ENCODE data around the gene ABCD4. TPM values are rescaled to one million over a fixed set of nuclear protein-coding genes. Genes with fewer than 3 reads are reported as not detected.

ABCD4 gene
- total and polyA plus RNA-seq, 2 of the 4 experiments (the other 2 are of a cell fraction) = 12.2 to 20.4 TPM

GRCh38 chr14:74242780-74243042 is 60.0 kb downstream of the ABCD4 start:
- Histone ChIP-seq H4K8ac (ENCODE audit: low read depth in 2 of 2, low read length in 2 of 2) (no peak overlapping the region), H2AK9ac (replicated peaks; ENCODE audit: low read depth, low read length, poor library complexity) (no peak overlapping the region), H3K27ac (ENCODE audit: insufficient read depth, low read length) (no peak overlapping the region), H3K9me3 (ENCODE audit: control insufficient read depth, insufficient read depth, low read length) (peaks cover 8% of the 10 kb centered on the region; the same call in 1 of the 2 replicates), H2BK5ac (ENCODE audit: low read depth, low read length, poor library complexity, severe bottlenecking) (no peak overlapping the region), H3K4me1 (ENCODE audit: control insufficient read depth, insufficient read depth, low read length) (no peaks in the 10 kb centered on the region), H2AK5ac (ENCODE audit: low read depth, low read length) (no peak overlapping the region), H4K91ac (ENCODE audit: insufficient read depth, low read depth, low read length) (no peak overlapping the region), H3K4ac (ENCODE audit: low read depth, low read length) (no peak overlapping the region), H3K9ac (ENCODE audit: low read depth, low read length) (no peak overlapping the region), H2BK120ac (ENCODE audit: low read depth, low read length) (no peak overlapping the region), H3K79me1 (ENCODE audit: low read depth in 1 of 2, low read length in 2 of 2) (no peaks in the 10 kb centered on the region), H3K18ac (ENCODE audit: low read depth, low read length) (no peak overlapping the region), H3K56ac (ENCODE audit: extremely low read depth, insufficient read depth, low read length) (no peak overlapping the region), H4K20me1 (ENCODE audit: insufficient read depth, low read length) (peaks cover 28% of the 10 kb centered on the region), H2BK20ac (ENCODE audit: low read depth, low read length) (no peak overlapping the region), H3K9me1 (ENCODE audit: insufficient read depth, low read length) (no peaks in the 10 kb centered on the region), H3K4me2 (ENCODE audit: low read depth, low read length) (no peak overlapping the region), H3K36me3 (ENCODE audit: control insufficient read depth, insufficient read depth, low read length) (no peaks in the 10 kb centered on the region), H4K5ac (ENCODE audit: low read depth, low read length) (no peak overlapping the region), H2AFZ (replicated peaks; ENCODE audit: low read length, poor library complexity) (no peak overlapping the region), H3K27me3 (ENCODE audit: control insufficient read depth, insufficient read depth, low read length) (peaks cover 100% of the 10 kb centered on the region), H3K4me3 (ENCODE audit: insufficient read depth, low read depth, low read length) (no peak overlapping the region), H2BK15ac (ENCODE audit: low read depth, low read length) (no peak overlapping the region), H3K14ac (replicated peaks; ENCODE audit: low read depth, low read length) (no peak overlapping the region), H3K23ac (ENCODE audit: low read depth, low read length) (no peak overlapping the region)
- WGBS, 2 experiments (ENCODE audit: extremely low coverage in 2 of 2, insufficient read length in 1 of 2) = no CpG with 5 or more reads among the region's 4 CpGs
- no peak for TF ChIP-seq ELK1 (IDR thresholded peaks at IDR 0.05; ENCODE audit: borderline replicate concordance, low read depth, low read length)
- no peak for TF ChIP-seq MXI1 (IDR thresholded peaks at IDR 0.05; ENCODE audit: borderline replicate concordance, low read depth, low read length)
- no peak for TF ChIP-seq RCOR1 (IDR thresholded peaks at IDR 0.05; ENCODE audit: insufficient replicate concordance, low read length)
- TF ChIP-seq POLR2A (IDR thresholded peaks at IDR 0.05; ENCODE audit: low read depth, low read length) = no peak
- no peak for TF ChIP-seq CHD1 (IDR thresholded peaks at IDR 0.05; ENCODE audit: low read depth, low read length)
- TF ChIP-seq CTCF (conservative IDR thresholded peaks at IDR 0.05; ENCODE audit: low read depth, low read length) = no peak
- no peak for TF ChIP-seq FOS (IDR thresholded peaks at IDR 0.05; ENCODE audit: low read depth, low read length)
- no peak for TF ChIP-seq SMC3 (IDR thresholded peaks at IDR 0.05; ENCODE audit: low read depth, low read length)
- no peak for TF ChIP-seq CEBPB (IDR thresholded peaks at IDR 0.05; ENCODE audit: low read depth, low read length)
- TF ChIP-seq NFE2L2 (IDR thresholded peaks at IDR 0.05; ENCODE audit: low read depth, low read length) = no peak
- TF ChIP-seq MAZ (IDR thresholded peaks at IDR 0.05; ENCODE audit: borderline replicate concordance, low read depth, low read length) = no peak
- no peak for TF ChIP-seq MAFK (IDR thresholded peaks at IDR 0.05; ENCODE audit: low read depth, low read length)
- TF ChIP-seq RFX5 (IDR thresholded peaks at IDR 0.05; ENCODE audit: low read depth, low read length) = no peak
- no peak for TF ChIP-seq USF2 (IDR thresholded peaks at IDR 0.05; ENCODE audit: low read depth, low read length)
- in situ Hi-C loops (cut with MboI; ENCODE audit: low sequenced_read_pairs) (no loop called here), intact Hi-C loops (cut with micrococcal nuclease) (no loop called here), dilution Hi-C loops (cut with HindIII; ENCODE audit: low sequenced_read_pairs, unreplicated experiment) (no loop called here)
- ChIA-PET CTCF (no interaction called here), POLR2A (ENCODE audit: unreplicated experiment) (no interaction called here)
- no peak for ATAC-seq (ENCODE audit: low read depth)
- no TSS peak for BruUV-seq (replicated peaks)
- DNase-seq = no peak

Data from IMR-90 (cell line).